GM19395 (cell line): Measurements from ENCODE around the gene CNTN5.
"Not testable (repeated sequence)": the region's sequence is repeated elsewhere in the genome, so short reads cannot be mapped to it uniquely, and the experiment has no call there.

Experiments
- ATAC-seq: cut with Tn5 transposase; IDR thresholded peaks from one replicate; pipeline ENCODE4 v1.9.1; 2021; ENCODE audit warnings: mild to moderate bottlenecking, moderate library complexity; ENCODE audit not compliant: unreplicated experiment

Gene CNTN5

DNA sequence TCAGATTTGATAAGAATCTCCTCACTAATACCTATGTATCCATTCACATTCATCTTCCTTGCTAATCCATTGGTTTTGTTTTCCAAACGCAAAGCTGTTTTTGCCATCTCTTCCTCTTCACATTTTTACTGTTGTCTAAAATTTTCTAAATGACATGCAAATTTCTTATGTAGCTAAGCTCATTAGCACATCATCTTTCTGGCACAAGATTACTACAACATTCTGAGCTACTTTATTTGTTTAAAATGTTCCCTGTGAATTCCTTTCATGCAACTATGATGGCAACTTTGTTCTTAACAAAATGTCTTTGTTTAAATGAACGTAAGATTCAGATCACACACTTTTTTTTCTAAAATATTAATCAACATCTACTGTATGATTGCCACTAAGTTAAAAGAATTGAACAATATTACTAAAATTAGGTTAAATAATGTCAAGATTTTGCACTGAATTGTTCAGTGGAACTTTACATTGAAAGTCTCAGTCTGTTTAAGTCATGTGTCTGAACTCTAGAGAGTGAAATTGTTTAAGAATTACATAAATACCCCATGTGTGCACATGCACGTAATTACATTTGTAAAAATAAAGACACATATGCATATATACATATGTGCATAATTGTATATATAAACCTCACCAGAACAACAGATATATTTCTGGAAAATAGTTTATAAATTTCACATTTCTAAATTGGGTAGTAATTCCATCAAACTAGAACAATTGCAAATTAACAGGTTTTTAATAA, 688.4 kb downstream of the CNTN5 start:
- ATAC-seq = no peak

DNA sequence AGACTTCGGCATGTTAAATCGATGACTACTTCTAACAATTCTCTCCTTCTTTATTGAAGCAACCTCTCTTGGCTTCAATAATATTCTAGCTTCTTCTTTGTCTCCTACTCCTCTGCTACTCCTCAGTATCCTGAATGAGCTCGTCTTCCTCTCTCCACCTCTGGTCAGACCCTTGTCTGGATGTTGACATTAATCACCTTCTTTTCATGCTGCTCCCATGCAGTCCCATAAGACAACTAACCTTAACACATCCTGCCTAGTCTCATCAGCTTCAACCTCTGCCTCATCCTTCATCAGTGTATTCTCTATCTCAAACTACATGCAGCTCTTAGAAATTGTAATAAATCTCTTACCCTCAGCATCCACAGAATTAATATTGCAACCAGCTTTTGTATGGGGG, 695.6 kb downstream of the CNTN5 start:
- no peak for ATAC-seq

DNA sequence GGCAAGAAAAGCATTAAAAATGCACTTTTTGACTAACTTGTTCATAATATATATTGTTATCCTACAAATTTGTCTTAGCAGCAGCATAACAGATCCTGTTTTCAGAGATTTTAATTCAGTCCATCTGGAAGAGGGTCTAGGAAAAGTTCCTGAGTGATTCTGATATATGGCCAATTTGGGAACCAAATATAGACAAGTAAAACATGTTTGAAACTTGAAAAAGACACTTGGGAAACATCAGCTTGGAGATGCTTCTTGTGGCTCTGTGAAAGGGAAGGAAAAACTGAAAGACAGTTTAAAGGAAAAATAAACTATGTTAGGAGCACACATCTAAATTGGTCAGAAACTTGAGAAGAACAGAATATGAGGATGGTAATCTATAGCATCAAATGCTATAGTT, 697.5 kb downstream of the CNTN5 start:
- no peak for ATAC-seq

DNA sequence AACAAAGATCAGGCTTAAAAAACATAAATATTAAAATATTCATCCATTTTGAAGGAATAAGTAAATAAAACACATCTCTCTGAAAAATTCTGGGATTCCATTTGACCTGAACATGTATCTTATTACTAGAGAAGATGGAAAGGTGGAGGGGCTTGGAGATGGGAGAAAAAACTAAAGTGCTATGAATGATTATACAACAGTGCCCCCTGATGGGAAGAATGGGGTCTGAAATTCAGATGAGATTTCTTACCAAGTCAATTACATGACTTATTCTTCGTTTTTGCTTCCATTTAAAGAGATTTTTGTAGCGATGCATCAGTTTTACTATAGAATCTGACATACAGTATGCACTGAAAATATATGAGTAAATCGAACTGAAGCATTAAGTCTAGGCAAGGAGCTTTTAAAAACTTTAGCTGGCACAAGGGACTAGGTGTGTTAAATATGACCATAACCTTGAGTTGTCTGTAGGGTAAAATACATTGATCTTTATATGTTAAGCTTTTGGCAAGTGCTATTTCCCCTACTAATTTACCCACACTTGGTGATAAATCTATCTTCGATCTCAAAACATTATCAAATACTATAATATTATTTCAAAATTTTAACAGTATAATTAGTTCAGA, 718.8 kb downstream of the CNTN5 start:
- ATAC-seq = no peak

DNA sequence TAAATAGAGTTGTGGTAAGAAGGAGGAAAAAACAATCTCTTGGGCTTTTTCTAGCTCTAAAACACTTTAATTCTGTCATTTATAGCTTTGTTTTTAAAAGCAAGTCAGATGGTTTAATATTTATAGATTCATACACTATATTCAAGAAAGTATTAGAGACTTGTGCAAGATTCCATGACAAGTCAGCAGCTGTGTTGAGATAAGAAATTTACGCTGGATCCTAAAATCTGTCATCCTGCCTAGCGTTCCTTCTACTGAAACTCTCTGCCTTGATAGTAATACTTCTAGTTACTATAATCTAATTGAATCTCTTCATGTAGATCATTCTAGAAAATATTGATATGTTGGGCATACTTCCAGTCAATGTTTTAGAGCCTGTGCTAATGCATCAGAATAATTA, 721.8 kb downstream of the CNTN5 start:
- ATAC-seq = no peak

DNA sequence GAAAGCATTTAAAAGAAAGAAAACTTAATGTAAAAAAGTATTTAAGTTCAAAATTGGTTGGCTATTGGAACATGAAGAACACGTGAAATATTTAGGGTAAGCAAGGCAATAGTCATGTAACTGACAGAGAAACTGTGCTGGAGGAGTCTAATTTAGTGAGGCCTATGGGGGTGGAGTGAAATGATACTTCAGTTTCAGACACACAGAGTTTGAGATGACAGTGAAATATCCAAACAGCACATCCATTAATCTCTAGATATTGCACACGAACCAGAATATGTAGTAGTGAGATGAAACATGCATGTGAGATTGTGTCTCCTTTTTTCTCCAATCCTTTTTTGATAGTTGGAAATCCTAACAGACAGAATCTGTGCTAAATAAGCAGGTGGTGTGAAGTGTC, 739.0 kb downstream of the CNTN5 start:
- ATAC-seq = no peak

DNA sequence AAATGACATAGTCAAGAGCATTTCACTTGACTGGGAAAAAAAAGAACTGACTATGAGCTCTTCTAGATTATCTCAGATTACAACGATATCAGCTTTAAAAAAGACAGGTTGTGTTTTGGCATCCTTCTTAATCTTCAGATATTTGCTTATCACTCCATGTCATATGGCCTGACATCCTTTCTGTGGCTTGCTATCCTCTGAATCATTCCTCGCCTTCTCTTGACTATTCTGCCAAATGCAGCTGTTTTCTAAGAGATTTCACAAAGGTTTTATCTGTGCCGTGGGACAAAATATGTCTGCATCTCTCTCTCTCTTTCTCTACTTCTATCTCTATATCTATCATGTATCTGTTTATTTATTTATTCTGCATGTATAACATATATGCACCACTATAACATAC, 746.1 kb downstream of the CNTN5 start:
- no peak for ATAC-seq

DNA sequence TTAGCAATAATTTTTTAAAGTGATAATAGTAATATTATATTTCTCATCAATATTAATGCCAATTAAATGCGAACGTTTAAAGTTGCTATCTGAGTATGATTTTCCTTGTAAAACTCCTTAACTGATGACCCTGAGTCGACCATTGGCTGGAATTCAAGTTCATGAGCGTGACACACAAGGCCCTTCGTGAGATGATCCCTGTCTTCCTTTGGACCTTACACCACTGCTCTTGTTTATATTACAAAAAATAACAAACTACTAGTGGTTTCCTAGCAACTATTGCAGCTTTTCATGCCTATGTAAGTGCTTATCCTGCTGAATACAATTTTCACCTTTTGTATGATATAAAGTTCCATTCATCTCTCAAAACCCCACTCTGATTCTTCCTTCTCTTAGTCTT, 752.9 kb downstream of the CNTN5 start:
- no peak for ATAC-seq

DNA sequence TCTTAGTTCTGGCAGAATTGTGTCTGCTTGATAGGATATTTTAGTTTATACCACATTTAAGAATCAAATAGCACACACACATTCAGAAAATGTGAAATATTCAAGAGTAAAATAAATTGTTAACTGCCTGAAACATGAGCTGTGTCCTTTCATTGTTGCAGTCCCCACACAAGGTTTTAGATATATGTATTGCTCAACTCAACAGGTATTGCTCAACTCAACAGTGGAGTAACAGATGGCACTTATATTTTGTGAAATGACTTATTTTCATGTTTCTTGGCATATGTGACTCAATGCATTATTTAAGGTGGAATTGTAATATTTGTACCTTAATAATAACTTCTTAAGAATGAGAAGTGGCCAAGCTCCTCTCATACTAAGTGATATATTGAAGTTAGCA, 760.3 kb downstream of the CNTN5 start:
- ATAC-seq = no peak

DNA sequence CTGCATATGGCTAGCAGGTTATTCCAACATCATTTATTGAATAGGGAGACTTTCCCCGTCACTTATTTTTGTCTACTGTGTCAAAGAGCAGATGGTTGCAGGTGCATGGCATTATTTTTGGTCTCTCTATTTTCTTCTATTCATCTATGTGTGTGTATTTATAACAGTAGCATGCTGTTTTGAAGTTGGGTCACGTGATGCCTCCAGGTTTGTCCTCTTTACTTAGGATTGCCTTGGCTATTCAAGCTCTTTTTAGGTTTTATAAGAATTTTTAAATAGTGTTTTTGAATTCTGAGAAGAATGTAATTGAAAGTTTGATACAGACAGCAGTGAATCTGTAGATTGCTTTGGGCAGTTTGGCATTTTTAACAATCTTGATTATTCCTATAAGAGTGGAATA, 770.6 kb downstream of the CNTN5 start:
- ATAC-seq = no peak

DNA sequence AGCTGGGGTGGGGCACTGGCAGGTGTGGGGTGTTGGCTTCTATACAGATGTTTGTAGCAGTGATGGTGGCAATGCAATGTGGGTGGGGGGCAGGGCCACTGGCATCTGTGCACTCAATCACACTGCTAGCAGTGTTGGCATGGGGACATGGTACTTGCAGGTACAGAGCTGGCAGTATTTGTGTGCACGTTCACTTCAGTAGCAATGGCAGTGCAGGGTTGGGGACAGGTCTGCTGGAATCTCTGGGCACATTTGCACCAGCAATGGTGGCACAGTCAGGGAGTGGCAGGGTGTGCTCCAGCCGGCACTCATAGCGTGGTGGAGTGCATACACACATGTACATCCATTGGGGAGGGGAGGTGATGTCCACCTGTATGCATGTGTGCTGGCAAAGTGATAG, 775.2 kb downstream of the CNTN5 start:
- no peak for ATAC-seq

DNA sequence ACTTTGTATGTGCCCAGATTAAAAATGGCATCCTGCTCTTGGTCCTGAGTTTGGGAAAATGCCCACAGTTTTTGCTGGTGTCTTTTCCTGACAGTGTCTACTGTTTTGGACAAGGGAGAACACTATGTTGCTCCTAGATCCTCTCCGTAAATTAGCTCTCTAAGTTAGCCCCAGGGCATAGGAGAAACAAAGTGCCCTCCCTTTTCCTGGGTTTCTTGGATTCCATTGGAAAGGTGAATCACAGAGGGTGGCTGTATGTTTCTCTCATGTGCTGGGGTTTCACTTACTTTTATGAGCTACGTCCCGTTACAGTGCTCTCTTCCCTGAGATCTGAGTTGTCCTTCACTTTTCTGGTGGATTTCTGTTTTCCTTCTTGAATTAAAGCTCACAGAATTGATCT, 782.8 kb downstream of the CNTN5 start:
- ATAC-seq = no peak

DNA sequence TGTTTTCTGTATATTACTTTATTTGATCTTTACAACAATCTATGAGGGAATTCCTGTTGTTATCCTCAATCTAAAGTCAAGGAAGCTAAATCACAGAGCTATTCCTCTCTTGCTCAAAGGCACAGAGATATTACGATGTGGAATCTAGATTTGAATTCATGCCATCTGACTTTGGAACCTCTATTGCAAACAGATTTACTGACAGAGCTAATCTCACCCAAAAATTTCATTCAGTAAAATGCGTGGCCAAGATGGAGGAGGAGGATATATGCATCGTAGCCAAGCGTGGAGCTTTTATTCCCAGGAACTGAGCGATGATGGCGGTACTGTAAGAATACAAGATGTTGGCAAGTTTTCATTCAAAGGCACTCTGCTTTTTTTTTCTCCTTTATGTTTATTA, 791.8 kb downstream of the CNTN5 start:
- no peak for ATAC-seq

DNA sequence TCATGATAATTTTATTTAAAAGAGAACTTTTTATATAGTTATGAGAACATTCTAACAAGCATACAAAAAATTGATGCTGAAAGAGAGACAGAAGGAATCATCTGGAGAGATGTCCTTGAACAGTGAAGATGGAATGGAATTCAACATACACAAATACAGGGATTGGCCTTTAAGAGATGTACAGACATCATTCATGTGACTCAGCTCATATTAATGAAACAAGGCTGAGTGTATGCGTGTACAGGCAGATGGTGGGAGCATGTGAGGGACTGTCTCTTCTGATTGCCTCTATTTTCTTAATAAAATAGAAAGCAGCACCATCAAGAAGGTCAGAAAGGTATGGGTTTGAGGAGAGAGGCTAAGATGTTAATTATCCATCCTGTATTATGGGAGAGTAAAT, 793.3 kb downstream of the CNTN5 start:
- ATAC-seq = no peak

DNA sequence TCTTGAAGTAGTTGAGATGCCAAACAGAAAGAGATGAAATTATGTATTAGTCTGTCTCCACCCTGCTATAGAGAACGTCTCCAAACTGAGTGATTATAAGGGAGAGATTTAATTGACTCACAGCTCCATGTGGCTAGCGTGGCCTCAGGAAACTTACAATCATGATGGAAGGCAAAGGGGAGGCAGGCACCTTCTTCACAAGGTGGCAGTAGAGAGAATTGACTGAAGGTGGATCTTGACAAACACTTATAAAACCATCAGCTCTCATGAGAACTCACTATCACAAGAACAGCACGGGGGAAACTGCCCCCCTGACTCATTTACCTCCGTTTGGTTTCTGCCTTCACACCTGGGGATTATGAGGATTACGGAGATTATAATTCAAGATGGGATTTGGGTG, 794.0 kb downstream of the CNTN5 start:
- ATAC-seq = no peak

DNA sequence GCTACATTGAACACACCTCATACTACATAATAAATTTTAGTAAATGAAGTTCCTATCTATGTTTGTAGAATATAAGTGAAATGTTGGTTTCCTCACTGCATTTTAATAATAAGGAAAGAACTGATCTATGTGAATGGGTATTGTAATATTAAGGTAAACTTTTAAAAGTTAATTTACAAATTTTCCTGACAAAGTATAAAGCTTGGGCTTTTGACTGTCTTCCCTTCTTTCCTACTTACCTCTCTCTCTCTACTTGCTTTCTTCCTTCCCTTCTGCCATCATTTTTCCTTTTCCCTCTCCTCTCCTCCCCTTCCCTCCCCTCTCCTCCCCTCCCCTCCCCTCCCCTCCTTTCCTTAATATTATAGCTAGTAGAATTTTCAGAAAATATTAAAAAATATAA, 798.2 kb downstream of the CNTN5 start:
- ATAC-seq = no peak

DNA sequence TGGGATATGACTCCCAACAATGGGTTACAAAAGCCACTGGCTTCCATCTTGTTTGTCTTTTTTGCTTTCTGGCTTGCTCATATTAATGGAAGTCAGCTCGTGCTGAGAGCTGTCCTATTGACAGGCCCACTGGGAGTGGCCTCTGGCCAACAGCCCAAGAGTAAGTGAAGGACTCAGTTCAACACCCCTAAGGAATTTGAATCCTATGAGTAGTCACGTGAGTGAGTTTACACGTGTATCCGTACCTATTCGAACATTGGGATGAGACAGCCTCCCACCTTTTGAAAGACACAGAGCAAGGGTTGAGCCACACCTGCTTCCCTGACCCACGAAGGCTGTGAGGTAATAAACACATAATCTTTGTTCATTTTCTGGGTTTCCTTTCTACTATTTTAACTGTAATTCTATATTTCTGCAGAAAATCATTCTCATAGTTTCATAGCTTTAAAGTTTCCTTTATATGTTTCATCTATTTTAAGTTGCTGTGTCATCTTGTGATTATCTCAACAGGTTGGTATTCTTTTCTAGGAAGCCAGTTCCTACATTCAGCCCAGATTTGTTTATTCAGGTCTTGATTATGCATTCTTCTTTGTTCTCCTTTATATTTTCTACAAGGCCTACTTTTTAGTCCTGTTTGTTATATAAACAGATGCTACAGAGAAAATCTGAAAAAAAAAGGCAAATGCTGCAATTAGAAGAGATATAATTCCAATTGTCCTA, 802.3 kb downstream of the CNTN5 start:
- no peak for ATAC-seq

DNA sequence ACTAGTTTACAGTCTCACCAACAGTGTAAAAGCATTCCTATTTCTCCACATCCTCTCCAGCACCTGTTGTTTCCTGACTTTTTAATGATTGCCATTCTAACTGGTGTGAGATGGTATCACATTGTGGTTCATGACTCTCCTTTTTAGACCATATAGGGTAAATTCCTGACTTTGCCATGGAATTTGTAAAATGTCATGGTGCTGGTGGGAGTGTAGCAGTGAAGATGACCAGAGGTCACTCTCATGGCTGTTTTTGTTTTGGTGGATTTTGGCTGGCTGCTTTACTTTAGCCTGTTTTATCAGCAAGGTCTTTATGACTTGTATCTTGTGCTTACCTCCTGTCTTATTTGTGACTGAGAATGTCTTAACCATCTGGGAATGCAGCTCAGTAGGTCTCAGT, 816.0 kb downstream of the CNTN5 start:
- ATAC-seq = not testable (repeated sequence)

DNA sequence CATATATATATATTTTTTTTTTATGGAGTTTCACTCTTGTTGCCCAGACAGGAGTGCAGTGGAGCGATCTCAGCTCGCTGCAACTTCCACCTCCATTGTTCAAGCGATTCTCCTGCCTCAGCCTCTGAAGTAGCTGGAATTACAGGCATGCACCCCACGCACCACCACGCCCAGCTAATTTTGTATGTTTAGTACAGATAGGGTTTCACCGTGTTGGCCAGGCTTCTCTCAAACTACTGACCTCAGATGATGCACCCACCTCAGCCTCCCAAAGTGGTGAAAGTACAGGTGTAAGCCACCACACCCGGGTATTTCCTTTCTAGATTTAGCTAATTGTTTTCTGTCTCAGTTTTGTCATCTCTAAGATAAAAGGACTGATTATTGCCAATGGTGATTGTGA, 821.1 kb downstream of the CNTN5 start:
- ATAC-seq = no peak

DNA sequence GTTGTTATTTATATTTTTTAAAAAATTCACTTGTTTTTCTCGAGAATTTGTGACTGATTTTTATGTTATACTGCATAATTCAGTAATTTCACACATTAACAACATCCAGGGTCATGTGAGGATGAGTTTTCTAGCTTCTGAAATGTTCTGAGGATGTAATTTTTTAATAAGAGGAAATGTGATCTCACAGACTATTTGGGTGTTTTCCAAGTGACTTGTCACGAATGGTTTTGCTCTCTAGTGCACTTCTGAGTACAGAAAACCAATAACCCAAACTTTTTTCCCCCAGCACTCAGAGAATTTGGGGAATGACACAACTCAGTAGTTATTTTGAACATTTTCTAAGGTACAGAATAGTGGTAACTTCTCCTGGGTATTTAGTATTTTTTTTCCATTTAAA, 845.2 kb downstream of the CNTN5 start:
- ATAC-seq = no peak

DNA sequence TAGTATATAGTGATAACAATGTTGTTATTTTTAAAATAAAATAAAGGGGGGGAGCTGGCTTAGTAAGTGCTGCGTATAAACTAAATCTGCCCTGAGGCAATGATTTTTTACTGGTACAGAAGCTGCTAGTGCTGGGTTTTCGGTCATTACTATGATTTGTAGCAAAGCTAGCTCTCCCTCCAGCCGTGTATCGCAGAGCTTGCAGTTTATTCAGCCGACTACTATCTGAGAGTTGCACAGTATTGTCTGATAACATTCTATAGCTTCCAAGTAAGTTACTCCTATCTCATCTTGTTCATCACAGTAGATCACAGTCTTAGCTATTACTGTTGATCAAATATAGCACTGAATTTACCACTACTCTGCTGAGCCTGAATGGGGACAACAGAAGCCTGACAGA, 860.9 kb downstream of the CNTN5 start:
- no peak for ATAC-seq

DNA sequence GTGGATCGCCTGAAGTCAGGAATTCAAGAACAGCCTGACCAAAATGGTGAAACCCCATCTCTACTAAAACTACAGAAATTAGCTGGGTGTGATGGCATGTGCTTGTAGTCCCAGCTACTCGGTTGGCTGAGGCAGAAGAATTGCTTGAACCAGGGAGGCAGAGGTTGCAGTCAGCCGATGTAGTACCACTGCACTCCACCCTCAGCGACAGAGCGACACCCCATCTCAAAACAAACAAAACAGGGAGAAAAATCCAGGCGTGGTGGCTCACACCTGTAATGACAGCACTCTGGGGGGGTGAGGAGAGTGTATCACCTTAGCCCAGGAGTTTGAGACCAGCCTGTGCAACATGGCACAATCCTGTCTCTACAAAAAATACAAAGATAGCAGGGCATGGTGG, 864.0 kb downstream of the CNTN5 start:
- no peak for ATAC-seq
